Activated effector memory CD4-positive, alpha-beta T cell treated with anti-CD3 and anti-CD28 coated beads, Interleukin-2, amount 50 U/mL, for 16 hours (primary cell): ENCODE measurements around the gene ATP6V1C2.

Experiments
- DNase-seq: peaks from one replicate; pipeline ENCODE4 v3.0.0-alpha.2; 2020

Gene ATP6V1C2

GRCh38 chr2:10721396-10722251, at the start of gene ATP6V1C2:
Gene ATP6V1C2 (plus strand): TSS chr2:10721630. CDS start chr2:10722850, 1,220 bp downstream.
- peak; percentile 63 for DNase-seq

- no peak for DNase-seq
Observed at GRCh38 chr2:10675131-10675530, 46.3 kb upstream of the ATP6V1C2 start.

DNA sequence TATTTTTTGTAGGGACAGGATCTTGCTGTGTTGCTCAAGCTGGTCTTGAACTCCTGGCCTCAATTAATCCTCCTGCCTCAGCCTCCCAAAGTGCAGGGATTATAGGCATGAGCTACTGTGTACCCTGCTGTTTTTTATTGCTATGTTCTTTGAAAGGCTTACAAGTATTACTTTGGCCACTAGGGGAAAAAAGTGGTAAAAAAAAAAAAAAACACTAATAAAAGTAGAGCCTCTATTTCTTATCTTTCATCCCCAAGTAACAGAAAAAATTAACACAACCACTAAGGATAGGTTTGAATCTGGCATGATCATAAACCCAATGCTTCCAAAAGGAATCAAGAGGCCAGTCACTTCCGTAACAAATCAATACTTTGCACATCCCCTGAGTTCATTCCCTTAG, 43.2 kb upstream of the ATP6V1C2 start:
- no peak for DNase-seq

DNA sequence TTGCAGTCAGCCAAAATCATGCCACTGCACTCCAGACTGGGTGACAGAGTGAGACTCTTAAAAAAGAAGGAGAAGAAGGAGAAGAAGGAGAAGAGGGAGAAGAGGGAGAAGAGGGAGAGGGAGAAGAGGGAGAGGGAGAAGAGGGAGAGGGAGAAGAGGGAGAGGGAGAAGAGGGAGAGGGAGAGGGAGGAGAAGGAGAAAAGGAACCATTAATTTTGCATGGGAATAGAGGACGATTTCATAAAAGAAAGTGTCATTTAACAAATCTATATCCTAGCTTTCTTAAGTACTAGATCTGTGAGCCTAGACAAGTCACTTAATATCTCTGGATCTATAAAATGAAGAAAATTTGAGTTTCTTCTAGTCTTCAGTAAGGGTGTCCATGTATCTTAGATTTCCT, 41.2 kb upstream of the ATP6V1C2 start:
- no peak for DNase-seq

- DNase-seq, result no peak
Observed at GRCh38 chr2:10680957-10681356, 40.5 kb upstream of the ATP6V1C2 start.

DNA sequence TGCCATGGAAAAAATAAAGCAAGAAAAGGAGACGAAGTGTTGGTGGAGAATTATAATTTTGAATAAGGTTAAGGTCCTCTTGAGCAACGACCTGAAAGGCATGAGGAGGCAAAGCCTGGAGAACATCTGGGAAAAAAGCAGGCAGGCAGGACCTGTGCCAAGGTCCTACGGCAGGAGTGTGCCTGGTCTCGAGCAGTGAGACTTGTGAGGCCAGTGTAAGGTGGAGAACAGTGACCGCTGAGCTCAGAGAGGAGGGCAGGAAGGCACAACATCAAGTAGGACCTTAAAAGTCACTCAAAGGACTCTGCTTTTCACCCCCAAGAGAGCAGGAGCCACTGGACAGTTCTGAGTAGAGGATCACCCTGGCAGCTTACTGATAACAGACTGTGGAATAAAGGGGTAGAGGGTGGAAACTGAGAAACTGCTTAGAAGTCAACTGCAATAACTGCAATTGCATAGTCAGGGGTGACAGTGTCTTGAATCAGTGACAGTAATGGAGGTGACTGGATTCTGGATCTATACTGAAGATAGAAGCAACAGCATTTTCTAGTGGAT, 35.2 kb upstream of the ATP6V1C2 start:
- no peak for DNase-seq

DNA sequence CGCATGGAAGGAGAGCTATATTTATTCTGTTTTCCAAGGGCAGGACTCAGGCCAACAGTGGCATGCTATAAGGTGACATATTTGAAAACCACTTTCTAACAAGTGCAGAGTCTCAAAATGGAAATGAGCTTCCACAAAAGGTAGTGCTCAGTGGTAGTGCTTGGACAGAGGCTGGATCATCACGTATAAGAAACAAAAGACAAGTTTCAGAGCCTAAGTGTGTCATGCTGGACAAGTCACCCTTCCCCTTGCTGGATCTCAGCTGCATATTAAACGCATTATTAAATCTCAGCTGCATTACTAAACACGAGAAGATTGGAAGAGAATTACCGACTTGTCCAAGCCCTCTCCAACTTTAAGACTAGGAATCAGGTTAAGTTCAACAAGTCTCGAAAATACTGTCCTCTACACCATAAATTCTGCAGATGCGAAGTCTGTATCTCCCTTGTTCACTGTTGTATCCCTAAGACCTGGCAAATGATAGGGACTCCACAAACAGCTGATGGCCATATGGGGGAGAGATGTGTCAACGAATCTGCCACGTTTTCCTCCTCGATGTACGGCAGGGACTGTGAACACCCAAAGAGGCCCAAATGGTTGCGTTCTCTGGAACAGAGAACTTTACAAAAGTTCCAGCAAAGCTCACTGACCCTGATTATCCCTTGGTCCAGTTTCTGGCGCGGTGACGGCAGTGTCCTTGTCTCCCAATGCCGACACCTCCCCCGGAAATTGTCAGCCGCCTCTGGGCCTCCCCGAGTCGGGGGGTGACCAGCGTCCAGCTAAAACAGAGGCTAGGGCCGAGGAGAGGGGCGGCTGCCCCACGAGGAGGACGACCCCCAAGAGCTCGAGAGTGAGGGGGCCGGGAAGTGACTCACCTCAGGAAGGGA, 32.3 kb upstream of the ATP6V1C2 start:
- no peak for DNase-seq

DNA sequence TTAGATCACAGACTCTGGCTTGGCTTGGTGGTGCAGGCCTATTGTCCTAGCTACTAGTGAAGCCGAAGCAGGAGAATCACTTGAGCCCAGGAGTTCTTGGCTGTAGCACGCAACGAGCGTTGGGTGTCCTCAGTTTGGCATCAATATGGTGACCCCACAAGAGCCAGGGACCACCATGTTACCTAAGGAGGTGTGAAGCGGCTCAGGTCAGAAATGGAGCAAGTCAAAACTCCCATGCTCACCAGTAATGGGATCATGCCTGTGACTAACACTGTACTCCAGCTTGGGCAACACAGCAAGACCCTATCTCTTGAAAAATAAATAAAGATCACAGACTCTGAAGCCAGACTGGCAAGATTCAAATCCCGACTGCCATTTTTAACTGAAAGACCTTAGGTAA, 29.9 kb upstream of the ATP6V1C2 start:
- no peak for DNase-seq

- DNase-seq, result no peak
Observed at GRCh38 chr2:10700078-10700803, 21.2 kb upstream of the ATP6V1C2 start.

DNA sequence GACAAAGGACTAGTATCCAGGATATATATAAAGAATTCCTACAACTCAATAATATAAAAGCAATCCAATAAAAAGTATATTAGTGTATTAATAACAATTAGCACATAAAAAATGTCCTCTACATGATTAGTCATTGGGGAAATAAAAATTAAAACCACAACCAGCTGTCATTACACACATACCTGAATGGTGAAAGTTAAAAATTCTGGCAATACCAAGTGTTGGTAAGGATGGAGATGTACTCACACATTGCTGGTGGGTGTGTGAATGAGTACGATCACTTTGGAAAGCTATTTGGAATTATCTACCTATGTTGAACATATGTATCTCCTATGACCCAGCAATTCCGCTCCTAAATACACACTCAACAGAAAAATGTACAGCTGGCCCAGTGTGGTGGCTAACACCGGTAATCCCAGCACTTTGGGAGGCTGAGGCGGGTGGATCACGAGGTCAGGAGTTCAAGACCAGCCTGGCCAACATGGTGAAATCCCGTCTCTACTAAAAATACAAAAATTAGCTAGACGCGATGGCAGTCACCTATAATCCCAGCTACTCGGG, 17.3 kb upstream of the ATP6V1C2 start:
- no peak for DNase-seq

DNA sequence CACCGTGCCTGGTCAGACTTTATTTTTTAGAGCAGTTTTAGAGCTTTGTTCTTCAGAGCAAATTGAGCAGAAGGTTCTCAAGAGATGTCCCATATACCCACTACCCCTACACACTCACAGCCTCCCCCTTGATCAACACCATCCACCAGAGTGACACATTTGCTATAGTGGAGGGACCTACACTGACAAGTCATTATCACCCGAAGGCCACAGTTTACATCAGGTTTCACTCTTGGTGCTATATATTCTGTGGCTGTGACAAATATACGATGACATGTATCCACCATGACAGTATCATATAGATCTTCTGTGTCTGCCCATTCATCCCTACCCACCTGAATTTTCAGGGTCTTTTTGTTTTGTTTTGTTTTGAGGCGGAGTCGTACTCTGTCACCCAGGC, 15.4 kb upstream of the ATP6V1C2 start:
- no peak for DNase-seq

GRCh38 chr2:10707831-10708230, 13.6 kb upstream of the ATP6V1C2 start:
- DNase-seq, result no peak

- DNase-seq, result no peak
Observed at GRCh38 chr2:10709290-10709939, 12.0 kb upstream of the ATP6V1C2 start.

DNA sequence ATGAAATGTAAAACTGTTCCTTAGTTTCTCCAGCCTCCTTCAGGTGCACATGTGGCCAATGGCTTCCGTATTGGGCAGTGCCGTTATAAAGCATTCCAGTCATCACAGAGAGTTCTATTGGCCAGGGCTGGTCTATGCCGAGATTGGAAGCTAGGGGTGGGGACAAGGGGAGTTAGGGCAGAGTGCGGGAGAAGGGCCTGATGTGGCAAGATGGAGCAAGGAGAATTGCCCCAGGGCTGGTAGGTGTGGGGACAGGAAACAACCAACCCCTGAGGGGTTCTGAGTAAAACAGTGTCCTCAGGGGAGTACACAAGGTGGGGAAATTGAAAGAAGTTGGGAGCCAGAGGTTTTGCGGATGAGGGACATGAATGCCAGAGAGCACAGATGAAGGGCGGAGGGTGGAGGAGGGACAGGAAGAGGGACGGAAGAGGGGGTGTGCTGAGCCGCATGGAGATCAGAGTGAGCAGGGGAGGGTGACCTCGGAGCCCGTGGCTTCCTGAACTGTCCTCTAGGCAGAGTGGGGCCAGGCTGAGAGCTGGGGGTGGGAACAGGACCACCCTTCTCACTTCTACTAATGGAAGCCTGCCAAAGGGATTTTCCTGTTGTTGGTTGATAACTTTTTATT, 9.1 kb upstream of the ATP6V1C2 start:
- DNase-seq, result peak; percentile 61

DNA sequence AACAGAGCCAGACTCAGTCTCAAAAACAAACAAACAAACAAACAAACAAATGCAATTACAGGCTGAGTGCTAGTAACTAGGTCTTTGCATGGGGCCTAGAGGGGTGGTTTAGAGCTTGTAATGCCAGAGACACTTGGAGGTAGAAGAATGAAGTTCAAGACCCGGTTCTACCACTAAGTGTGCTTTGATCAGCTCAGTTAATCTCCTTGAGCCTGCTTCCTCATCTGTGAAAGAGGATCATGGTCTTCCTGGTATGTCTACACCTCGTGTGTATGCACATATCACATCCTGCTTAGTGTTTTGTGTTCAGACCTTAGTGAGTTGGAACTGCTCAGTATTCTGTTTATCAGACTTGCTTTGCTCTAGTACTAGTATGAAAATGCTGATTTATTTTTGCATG, 4.8 kb upstream of the ATP6V1C2 start:
- no peak for DNase-seq

DNA sequence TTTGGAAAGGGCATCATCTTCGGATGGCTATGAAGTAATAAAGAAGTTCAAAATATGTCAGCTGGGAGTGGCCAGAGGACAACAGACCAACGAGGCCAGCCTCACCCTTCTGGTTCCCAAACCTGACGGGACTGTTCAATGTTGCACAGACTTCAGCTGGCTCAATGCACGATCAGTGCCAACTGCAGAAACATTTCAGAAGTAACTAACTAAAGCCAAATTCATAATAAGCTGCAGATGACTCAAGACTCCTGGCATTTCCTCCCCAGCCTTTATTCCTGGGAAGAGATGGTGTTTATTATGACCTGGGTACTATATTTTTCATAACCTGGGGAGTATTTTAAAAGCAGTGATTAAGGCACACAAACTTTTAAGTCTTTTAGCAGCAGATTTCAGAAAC, 3.8 kb upstream of the ATP6V1C2 start:
- no peak for DNase-seq

DNA sequence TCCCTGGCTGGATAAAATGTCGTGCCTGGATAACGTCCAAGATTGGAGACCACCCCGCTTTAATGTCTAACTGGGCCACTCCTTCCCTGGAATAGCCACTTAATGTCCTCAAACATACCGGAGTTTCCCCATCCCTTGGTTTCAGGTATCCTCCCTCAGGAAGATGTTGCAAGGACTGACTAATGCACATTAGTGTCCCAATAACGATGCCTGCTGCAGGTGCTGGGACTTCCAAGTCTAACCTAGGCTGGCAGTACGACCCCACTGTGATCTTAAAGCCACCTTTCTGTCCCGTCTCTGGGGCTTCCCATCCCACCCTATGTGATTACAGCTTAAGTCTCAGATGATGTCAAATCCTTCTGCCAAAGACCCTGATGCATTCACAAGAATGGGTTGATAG, 1.1 kb upstream of the ATP6V1C2 start:
- DNase-seq, result no peak

DNA sequence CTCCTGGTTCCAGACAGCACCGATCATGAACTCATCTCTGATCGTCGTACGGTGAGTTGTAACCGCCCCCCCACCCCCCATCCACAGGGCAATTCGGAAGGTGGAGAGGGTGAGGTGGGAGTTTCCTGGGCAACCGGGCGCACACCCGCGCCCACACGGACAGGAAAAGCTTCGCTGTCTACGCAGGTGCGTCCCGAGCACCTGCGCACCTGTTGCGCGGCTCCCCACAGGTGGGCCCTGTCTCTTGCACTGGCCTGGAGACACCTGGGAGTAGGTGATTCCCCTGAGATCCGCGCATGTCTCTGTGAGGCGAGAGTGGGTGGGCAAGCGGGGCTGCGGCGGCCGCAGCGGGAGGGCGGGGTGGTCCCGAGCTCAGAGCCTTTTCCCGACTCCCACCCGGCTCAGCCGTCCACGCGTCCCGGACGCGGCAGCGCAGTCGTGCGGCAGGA, 459 bp upstream of the ATP6V1C2 start:
- no peak for DNase-seq

GRCh38 chr2:10722252-10722825, 909 bp downstream of the ATP6V1C2 start:
- DNase-seq, result no peak

GRCh38 chr2:10732924-10733565, 11.6 kb downstream of the ATP6V1C2 start:
- DNase-seq, result no peak

GRCh38 chr2:10733566-10733925, 12.1 kb downstream of the ATP6V1C2 start:
- peak; percentile 33 for DNase-seq
